RWPE1 (cell line): Measurements from ENCODE around the gene S100A16.

Source experiments
- CTCF ChIA-PET: fragments of 350-600 bp; sonication (Branson Sonifier 250); formaldehyde crosslinking; extraction: SDS; loops from one replicate; lab custom pipeline; 2021; lab: Yijun Ruan, JAX
- POLR2A ChIA-PET: fragments of 400-600 bp; formaldehyde crosslinking; extraction: SDS; loops from one replicate; lab custom pipeline; 2020; ENCODE audit warnings: antibody characterized with exemption; ENCODE audit not compliant: low non-redundant PET; lab: Yijun Ruan, JAX
- DNase-seq: peaks from one replicate; pipeline ENCODE4 v3.0.0; 2012; ENCODE audit warnings: low spot score
- H3K27ac ChIP-seq: fragments of 450-650 bp; 2 replicates; pipeline ENCODE4 v1.5.1; 2017
- CTCF ChIP-seq: fragments of 450-650 bp; conservative IDR thresholded peaks from 2 replicates; pipeline ENCODE4 v1.5.1; 2017; ENCODE audit warnings: low read depth, mild to moderate bottlenecking

S100A16 gene

GRCh38 chr1:153561466-153561985 is 51.4 kb downstream of the S100A16 start:
- peak overlapping the region; percentile 100 for H3K27ac ChIP-seq
- POLR2A ChIA-PET = interaction anchor here (1.8 to 2.0 kb wide), 2 partner anchors 15 to 25 kb away, joined by 4 to 8 read pairs; partner anchors contain the start of gene S100A6
- no peak for DNase-seq
- TF ChIP-seq CTCF = no peak
- CTCF ChIA-PET = interaction anchor here (0.7 to 1.9 kb wide), 6 partner anchors 9 to 51 kb away, joined by 3 to 7 read pairs (median 5); no protein-coding TSS in a partner anchor

GRCh38 chr1:153560771-153561465 is 52.0 kb downstream of the S100A16 start:
- H3K27ac ChIP-seq = peak overlapping the region; percentile 100
- TF ChIP-seq CTCF = no peak
- no peak for DNase-seq
- ChIA-PET CTCF (interaction anchor here (0.9 to 1.9 kb wide), 5 partner anchors 8 to 50 kb away, joined by 3 to 7 read pairs (median 5); no protein-coding TSS in a partner anchor), POLR2A (interaction anchor here (0.7 to 2.0 kb wide), 3 partner anchors 14 to 273 kb away, joined by 4 to 8 read pairs (median 4); partner anchors contain the start of gene S100A6)

GRCh38 chr1:153560241-153560640 is 52.7 kb downstream of the S100A16 start:
- DNase-seq = no peak
- no peak for TF ChIP-seq CTCF
- CTCF ChIA-PET = interaction anchor here (1.4 kb wide), 1 partner anchor 50 kb away, joined by 3 read pairs; no protein-coding TSS in a partner anchor
- POLR2A ChIA-PET = interaction anchor here (0.7 to 1.8 kb wide), 3 partner anchors 24 to 272 kb away, joined by 3 to 8 read pairs (median 4); partner anchors contain the start of gene S100A6
- H3K27ac ChIP-seq = peak overlapping the region; percentile 100

GRCh38 chr1:153557877-153558276 is 55.1 kb downstream of the S100A16 start:
- ChIA-PET POLR2A (no interaction called here), CTCF (interaction anchor here (1.5 kb wide), 1 partner anchor 26 kb away, joined by 3 read pairs; no protein-coding TSS in a partner anchor)
- peak overlapping the region; percentile 69 for H3K27ac ChIP-seq
- DNase-seq = no peak
- TF ChIP-seq CTCF = no peak
